ENCODE measurements around the gene MAP4K4.
A peak's percentile ranks its signal among the peaks of the same experiment; 100 is the strongest.
"Not testable (repeated sequence)": the region's sequence is repeated elsewhere in the genome, so short reads cannot be mapped to it uniquely, and the experiment has no call there.

The MAP4K4 gene

DNA sequence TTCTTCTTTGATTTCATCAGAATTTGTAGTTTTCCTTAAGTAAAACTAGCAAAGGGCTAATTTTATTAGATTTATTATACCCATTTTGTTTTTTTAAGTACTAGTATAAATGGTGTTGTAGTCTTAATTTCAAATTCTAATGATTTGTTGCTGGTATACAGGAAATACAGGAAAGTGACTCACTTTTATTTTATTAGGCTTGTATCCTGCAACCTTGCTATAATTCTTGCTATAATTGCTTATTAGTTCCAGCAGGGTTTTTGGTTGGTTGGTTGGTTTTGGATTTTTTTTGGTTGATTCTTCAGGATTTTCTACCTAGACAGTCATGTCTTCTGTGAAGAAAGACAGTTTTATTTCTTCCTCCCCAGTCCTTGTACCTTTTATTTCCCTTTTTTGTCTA is 183.6 kb downstream of the MAP4K4 start:
- no peak for DNase-seq

DNA sequence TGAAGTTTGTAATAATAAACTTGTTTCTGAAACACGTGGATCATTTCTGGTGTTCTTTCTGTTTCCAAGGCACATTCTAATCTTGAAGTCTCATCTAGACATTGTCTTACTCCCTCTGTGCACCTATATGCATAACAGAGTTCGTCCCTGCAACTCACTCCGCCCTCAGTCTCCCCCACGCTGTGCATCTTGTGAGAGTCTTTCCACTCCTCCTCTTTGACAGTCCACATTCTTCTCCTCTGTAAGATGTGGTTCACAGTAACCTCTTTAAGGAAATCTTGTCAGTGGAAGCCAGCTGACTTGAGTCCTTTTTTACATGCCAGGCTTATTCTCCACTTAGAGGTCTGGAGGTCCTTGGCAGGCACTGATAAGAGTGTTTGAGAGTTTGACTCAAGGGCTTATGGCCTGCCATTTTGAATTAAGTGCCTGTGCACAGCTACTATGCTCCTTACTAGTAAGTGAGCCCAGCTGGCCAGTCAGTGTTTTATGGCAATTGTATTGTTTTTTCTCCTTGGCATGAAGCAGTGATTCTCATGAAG is 185.3 kb downstream of the MAP4K4 start:
- DNase-seq = no peak

DNA sequence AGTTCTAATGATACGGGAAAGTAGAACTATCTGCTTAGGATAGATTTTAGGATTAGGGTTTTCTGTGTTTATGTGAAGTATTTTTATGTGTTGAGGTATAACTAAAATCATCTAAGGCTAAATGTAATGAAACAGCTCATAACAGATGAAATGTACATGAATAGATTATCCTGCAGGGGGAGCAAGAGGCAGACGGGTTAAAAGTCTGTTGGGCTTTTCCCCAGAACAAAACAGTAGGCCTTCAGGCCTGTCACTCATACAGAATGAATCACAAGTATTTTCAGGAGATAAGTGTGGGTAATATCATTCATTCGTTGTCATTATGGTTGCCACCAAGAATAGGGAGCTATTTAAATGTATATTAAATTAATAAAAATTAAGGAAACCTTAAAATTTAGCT is 186.4 kb downstream of the MAP4K4 start:
- peak; percentile 5 for DNase-seq

DNA sequence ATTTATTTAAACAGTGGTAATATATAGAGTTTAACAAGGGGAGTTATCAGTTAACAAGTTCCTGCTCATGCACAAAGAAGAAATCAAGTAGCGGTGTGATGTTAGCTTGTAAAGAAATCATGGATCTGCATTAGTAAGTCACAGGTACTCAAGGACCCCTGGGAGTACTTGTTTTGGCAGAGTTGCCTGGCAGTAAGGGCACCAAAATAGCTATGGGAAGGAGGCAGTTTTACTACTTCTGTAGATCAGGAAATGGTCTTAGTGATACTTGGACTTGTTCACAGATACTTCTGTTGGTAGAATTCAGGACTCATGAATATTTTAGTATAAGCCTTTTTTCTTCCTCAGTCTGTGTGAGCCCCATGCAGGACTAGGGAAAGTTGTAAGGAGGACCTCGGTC is 186.9 kb downstream of the MAP4K4 start:
- no peak for DNase-seq

- no peak for DNase-seq
Measured at GRCh38 chr2:101887328-101887727, 189.8 kb downstream of the MAP4K4 start.

- DNase-seq = no peak
Measured at GRCh38 chr2:101889460-101890098, 192.1 kb downstream of the MAP4K4 start.

- DNase-seq = no peak
Measured at GRCh38 chr2:101892377-101892776, 194.9 kb downstream of the MAP4K4 start.

GRCh38 chr2:101893681-101894381 is 196.3 kb downstream of the MAP4K4 start:
- no peak for DNase-seq

DNA sequence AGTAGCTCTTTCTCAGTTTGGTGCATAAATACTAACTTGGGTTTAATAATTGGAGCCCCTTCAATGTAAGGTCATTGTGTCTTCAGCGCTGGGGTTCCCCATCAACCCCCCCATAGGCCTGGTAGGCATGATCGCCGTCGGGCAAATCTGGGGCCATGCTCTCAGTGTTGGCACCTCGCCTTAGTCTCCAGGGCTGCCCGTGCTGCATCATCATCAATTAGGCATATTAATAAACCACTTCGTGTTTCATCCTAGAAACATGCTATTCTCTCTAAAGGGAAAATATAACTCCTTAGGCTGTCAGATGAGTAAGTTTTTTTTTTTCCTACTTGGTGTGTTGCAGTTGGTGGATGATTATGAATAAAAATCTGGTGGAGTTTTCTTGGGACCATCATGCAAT is 197.5 kb downstream of the MAP4K4 start:
- no peak for DNase-seq

DNA sequence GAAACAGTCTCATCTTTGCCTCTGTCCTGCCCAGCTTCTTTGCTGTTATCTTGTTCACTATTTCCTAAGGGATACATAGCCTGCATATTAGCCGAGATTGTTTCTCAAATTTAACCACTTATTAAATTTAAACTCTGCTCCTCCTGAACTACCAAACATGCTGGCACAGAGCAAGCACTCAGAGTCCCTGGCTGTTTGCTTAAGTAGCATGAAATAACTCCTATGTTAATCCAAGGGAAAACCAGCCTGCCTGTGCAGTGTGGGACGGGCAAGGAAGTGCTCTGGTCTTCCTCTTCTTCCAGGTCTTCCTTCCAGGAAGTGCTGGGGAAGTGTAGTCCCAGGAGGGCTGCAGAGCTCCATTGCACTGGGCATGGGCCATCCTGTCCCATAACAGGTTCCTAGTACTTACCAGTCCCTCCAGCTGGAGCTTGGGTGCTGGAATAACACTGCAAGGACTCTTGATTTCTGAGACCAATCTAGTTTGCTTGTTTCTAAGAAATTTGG is 198.4 kb downstream of the MAP4K4 start:
- no peak for DNase-seq

DNA sequence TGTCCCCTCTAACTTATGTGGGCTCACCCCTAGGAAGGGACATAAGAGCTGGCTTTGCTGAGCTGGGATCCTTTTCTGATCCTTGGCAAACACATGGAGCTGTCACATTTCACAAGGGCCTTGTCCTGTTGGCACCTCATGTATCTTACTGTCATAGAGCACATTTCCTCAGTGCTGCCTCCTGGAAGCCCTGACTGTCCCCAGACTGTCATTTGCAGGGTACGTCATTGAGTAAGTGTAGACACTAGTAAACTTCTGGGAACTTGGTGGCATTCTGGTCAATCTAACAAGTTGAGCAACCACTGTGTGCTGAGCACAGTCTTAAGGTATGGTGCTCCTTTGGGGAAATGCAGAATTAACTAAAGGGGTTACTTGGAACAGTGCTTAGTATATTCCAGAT is 199.8 kb downstream of the MAP4K4 start:
- DNase-seq = no peak

DNA sequence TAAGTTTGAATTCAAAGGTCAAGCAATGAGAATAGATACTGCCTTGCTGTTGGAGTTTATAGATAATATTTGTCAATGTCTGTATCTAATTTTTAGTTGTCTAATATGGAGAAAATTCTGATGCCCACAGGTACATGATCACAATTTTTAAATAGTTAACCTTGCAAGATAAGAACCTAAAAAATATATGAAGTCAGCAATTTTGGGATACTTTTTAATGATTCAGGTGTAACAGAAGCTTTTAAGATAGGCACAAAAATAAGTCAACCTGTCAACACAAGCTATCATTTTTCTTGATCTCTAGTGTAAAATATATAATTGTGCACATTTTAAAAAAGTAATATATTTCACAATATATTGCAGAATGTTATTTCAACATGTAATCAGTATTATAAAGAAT is 201.8 kb downstream of the MAP4K4 start:
- no peak for DNase-seq

- no peak for DNase-seq
Measured at GRCh38 chr2:101899871-101900270, 202.4 kb downstream of the MAP4K4 start.

DNA sequence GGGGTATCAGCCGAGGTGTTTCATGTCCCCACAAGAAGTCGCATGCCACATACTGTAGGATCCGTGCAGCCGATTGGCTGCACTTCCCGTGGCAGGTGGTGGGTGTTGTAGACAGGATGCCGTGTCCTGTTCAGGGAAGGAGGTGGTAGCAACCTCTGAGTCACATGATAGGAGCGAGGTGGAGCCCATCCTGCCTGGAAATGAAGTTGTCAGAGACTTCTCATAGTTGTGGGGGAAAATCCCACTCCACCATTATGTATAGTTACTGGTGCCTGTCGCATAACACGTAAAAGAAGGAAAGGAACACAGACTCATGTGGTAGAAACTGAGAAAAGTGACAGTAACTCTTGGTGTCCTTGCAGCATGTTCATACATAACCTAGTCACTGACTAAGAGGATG is 202.9 kb downstream of the MAP4K4 start:
- no peak for DNase-seq

GRCh38 chr2:101901241-101901640 is 203.7 kb downstream of the MAP4K4 start:
- no peak for DNase-seq

DNA sequence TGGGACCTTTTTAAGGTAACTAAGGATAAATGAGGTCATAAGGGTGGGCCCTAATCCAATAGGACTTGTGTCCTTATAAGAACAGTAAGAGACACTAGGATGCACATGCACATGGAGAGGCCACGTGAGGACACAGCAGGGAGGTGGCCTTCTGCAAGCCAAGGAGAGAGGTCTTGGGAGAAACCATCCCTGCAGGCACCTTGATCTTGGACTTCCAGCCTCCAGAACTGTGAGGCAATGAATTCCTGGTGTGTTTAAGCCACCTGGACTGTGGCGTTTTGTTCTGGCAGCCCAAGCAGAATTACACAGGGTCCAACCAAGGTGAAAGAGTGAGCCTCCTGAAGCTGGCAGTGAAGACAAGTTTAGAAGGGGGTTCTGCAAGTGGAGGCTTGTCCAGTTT is 204.7 kb downstream of the MAP4K4 start:
- no peak for DNase-seq

- no peak for DNase-seq
Measured at GRCh38 chr2:101904916-101905315, 207.4 kb downstream of the MAP4K4 start.

DNA sequence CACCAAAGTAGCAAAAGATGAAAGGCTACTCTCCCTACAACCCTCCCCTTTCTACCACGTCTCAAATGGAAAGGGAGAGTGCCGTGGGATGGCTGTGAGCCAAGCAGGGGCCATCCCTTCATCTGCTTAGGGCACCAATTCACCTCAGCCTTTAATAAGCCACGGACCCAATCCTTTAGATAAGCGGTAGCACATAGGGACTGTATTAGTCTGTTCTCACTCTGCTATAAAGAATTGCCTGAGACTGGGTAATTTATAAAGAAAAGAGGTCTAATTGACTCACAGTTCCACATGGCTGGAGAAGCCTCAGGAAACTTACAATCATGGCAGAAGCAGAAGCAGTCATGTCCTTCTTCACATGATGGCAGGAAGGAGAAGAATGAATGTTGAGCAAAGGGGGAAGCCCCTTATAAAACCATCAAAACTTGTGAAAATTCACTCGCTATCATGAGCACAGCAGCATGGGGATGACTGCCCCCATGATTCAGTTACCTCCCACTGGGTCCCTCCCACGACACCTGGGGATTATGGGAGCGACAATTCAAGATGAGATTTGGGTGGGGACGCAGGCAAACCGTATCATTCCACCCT is 208.3 kb downstream of the MAP4K4 start:
- DNase-seq = no peak

DNA sequence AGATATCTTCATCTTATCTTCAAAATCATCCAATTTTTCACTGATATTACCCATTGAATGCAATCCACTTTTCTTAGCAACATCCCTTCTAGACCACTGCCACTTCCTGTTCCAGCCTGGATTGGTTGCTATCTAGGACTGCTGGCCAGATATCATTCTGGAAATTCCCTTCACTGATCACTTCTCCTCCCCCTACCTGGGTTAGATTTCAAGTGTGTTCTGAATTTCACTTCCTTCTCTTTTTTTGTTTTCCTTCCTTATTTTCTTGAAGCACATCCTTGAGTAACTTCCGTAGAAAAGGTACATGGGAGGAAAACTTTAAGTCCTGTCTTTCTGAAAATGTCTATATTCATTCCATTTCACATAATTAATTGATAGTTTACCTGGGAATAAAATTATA is 212.3 kb downstream of the MAP4K4 start:
- no peak for DNase-seq

GRCh38 chr2:101912545-101912944 is 215.0 kb downstream of the MAP4K4 start:
- DNase-seq = no peak

GRCh38 chr2:101921319-101921952 is 223.9 kb downstream of the MAP4K4 start:
- DNase-seq = no peak

DNA sequence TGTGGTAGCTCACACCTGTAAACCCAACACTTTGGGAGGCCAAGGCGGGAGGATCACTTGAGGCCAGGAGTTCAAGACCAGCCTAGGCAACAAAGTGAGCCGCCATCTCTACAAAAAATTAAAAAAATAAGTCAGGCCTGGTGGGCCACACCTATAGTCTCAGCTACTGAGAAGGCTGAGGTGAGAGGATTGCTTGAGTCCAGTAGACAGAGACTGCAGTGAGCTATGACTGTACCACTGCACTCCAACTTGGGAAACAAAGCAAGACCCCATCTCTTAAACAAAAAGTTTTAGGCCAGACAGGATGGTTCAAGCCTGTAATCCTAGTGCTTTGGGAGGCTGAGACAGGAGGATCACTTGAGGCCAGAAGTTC is 224.4 kb downstream of the MAP4K4 start:
- DNase-seq = no peak

- DNase-seq = not testable (repeated sequence)
Measured at GRCh38 chr2:101924311-101924710, 226.8 kb downstream of the MAP4K4 start.

GRCh38 chr2:101930019-101930418 is 232.5 kb downstream of the MAP4K4 start:
- DNase-seq = no peak
